Body of pancreas (tissue), 4 donors: ENCODE measurements around the gene NACA2. TPM values are rescaled to one million over a fixed set of nuclear protein-coding genes. Genes with fewer than 3 reads are reported as not detected.
A peak's percentile ranks its signal among the peaks of the same experiment; 100 is the strongest.
"Not testable (repeated sequence)": the region's sequence is repeated elsewhere in the genome, so short reads cannot be mapped to it uniquely, and the experiment has no call there.

Experiments used
- ATAC-seq: fragments of 150-250 bp; one replicate; pipeline ENCODE4 v1.9.1; 2016
- DNase-seq, 4 donors: peaks; one replicate each; pipeline ENCODE4 v3.0.0-alpha.2; 2019
- H3K27ac ChIP-seq, 4 donors: fragments of 200-600 bp; sonication (generic); 1 replicate in 3 of 4; 2 replicates in 1 of 4; pipeline versions ENCODE4 v1.5.1 to v1.6.1; 2016 to 2019; ENCODE audit warnings: mild to moderate bottlenecking in 1 of 4, mixed read lengths in 1 of 4, moderate library complexity in 1 of 4
- H3K27me3 ChIP-seq, 2 donors: fragments of 200-600 bp; sonication (generic); one replicate each; pipeline ENCODE4 v1.6.0; 2016; ENCODE audit warnings: mild to moderate bottlenecking in 1 of 2
- H3K36me3 ChIP-seq, 2 donors: fragments of 200-600 bp; sonication (generic); replicated peaks in 1 of 2; 2 replicates each; pipeline ENCODE4 v1.5.1; 2016; ENCODE audit warnings: low read depth in 2 of 2; ENCODE audit not compliant: insufficient read depth in 1 of 2
- H3K4me1 ChIP-seq: fragments of 200-600 bp; sonication (generic); one replicate; pipeline ENCODE4 v1.6.0; 2016
- H3K4me3 ChIP-seq, 2 donors: fragments of 200-600 bp; sonication (generic); 1 replicate in 1 of 2; 2 replicates in 1 of 2; pipeline ENCODE4 v1.5.1; 2016 to 2019
- H3K9me3 ChIP-seq, 3 donors: fragments of 200-600 bp; sonication (generic); 1 replicate in 2 of 3; 2 replicates in 1 of 3; pipeline ENCODE4 v1.5.1; 2016
- POLR2A ChIP-seq, 3 donors: fragments of 450-650 bp; IDR thresholded peaks; one replicate each; pipeline ENCODE4 v1.6.1; 2016; ENCODE audit warnings: antibody characterized with exemption in 3 of 3, mild to moderate bottlenecking in 2 of 3
- WGBS, 2 donors: methylation state at CpG; one replicate each; pipeline ENCODE4 v1.1.5; 2017; 5-methylcytosine and 5-hydroxymethylcytosine counted together
- intact Hi-C: fragments of 100-400 bp; cut with DNase I; formaldehyde crosslinking; loops from one replicate; pipeline ENCODE4 v1.15.1; 2023
- total RNA-seq, 2 donors: library from RNA; depleted of rRNA; stranded (reverse); fragments of >200 nt; gene quantifications; one replicate each; pipeline ENCODE4 v1.1.0, GENCODE V29; 2016
- TF ChIP-seq, protein P1 (sequence below), 7 experiments: fragments of 450-650 bp in 4 of 7; fragments of 200-600 bp in 3 of 7; sonication (generic) in 3 of 7; IDR thresholded peaks; one replicate each; pipeline ENCODE4 v1.5.1; 2016 to 2019; ENCODE audit warnings: antibody characterized with exemption in 7 of 7

NACA2 gene
- total RNA-seq, 2 donors from 2014 or later, result 1.6 TPM; not detected in 1

DNA sequence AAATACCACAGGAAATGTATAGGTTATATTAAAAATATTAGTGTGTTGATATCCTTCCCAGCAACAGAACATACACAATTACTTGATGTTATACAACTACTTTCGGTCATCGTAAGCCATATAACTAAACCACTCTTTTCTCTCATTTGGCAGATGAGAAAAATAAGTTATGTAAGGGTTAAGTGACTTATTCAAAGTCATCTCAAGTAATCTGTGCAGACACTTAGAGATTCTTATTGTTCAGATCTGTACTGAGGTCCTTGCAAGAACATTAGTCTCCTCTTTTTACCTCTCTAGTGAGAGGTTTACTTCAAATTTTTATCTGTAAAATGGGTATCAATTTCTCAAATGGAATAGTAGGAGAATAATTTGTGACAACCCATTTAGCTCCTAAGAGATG is 15.0 kb downstream of the NACA2 start:
- no peak for ATAC-seq
- no peak for DNase-seq
- no peak for TF ChIP-seq POLR2A (IDR thresholded peaks at IDR 0.05)
- TF ChIP-seq, protein P1, sequence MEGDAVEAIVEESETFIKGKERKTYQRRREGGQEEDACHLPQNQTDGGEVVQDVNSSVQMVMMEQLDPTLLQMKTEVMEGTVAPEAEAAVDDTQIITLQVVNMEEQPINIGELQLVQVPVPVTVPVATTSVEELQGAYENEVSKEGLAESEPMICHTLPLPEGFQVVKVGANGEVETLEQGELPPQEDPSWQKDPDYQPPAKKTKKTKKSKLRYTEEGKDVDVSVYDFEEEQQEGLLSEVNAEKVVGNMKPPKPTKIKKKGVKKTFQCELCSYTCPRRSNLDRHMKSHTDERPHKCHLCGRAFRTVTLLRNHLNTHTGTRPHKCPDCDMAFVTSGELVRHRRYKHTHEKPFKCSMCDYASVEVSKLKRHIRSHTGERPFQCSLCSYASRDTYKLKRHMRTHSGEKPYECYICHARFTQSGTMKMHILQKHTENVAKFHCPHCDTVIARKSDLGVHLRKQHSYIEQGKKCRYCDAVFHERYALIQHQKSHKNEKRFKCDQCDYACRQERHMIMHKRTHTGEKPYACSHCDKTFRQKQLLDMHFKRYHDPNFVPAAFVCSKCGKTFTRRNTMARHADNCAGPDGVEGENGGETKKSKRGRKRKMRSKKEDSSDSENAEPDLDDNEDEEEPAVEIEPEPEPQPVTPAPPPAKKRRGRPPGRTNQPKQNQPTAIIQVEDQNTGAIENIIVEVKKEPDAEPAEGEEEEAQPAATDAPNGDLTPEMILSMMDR (IDR thresholded peaks at IDR 0.05), result no peak
- H3K27me3 ChIP-seq, result no peaks in the 10 kb centered on the region
- H3K4me1 ChIP-seq, result no peaks in the 10 kb centered on the region
- intact Hi-C loops, result no loop called here
- no peak overlapping the region for H3K27ac ChIP-seq
- no peaks in the 10 kb centered on the region for H3K36me3 ChIP-seq
- 92 to 96% methylated on average over 2 of the region's 2 CpGs for WGBS, 2 donors
- no peaks in the 10 kb centered on the region for H3K9me3 ChIP-seq
- no peak overlapping the region for H3K4me3 ChIP-seq

DNA sequence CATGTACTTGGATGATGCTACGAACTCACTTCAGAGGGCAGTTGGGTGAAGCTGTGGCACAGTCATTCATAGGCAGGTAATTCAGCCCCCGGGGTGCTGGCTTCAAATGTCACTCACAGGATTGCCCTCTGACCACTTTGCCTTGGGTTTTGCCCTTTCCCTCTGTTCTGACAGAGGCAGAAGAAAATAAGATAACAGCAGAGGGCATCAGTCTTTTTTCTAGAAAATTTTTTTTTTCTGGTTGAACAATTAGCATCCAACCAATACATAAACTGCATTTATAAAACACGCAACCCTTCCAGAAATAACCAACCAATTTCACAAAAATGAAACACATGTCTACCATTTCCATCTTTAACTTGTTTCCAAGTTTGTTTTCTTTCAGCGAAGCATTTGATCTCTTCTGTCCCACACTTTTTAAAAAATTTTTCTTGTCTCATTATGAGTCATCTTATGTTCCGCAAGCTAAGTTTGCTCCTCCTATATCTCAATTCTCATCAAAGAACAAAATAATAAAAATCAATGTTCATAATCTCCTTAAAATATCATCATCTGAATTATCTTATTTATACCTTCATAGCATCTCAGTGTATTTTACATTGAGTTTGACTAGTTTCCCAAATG is 15.6 kb downstream of the NACA2 start:
- ATAC-seq (no peak), DNase-seq (no peak)
- H3K4me3 ChIP-seq, result no peak overlapping the region
- WGBS, 2 donors, result 73% methylated on average over 5 of the region's 5 CpGs
- no peaks in the 10 kb centered on the region for H3K36me3 ChIP-seq
- intact Hi-C loops, result no loop called here
- no peaks in the 10 kb centered on the region for H3K9me3 ChIP-seq
- no peaks in the 10 kb centered on the region for H3K27me3 ChIP-seq
- TF ChIP-seq, protein P1 (IDR thresholded peaks at IDR 0.05), result no peak
- TF ChIP-seq POLR2A (IDR thresholded peaks at IDR 0.05), result no peak
- no peaks in the 10 kb centered on the region for H3K4me1 ChIP-seq
- H3K27ac ChIP-seq, result no peak overlapping the region

DNA sequence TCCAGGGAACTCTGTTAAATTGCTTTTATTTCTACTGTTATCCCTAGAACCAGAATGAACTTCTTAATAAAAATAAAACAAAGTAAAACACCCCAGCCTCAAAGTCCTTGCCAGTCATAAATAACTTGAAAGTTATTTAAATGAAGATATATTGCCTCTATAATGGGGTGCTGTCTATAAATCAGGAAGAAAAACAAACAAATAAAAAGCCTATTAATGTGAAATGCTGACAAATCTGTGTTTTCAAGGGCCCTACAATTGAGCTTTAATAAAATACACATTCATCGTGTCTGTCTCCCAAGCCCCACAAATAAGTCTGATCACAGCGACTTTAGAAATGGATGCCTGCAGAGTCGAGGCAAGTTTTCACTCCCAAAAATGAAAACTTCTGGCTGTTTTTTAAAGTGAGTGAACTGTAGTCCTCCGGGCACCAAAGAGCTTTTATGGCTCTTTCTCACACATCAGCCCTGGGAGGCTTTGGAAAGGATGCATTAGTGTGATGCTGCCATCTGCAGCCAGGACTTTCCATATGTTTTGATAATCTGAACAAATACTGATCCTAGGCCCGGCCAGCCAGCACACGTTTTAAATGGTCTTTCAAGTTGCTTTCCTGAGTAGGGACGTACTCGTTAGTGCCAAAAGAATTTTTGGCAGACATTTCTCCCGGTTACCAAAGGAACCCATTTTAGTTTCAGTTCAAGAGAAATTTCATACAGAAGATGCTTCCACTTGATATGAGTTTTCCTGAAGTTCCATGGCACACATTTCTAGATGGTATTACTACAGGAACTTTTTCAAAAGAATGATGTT is 16.3 kb downstream of the NACA2 start:
- TF ChIP-seq, protein P1 (IDR thresholded peaks at IDR 0.05), result peak in 1 of 7 experiments; percentile 22
- no peak for TF ChIP-seq POLR2A (IDR thresholded peaks at IDR 0.05)
- no peaks in the 10 kb centered on the region for H3K9me3 ChIP-seq
- ATAC-seq, result no peak
- H3K4me3 ChIP-seq, result no peak overlapping the region
- no peaks in the 10 kb centered on the region for H3K36me3 ChIP-seq
- peak in 3 of 4 donors; percentile 3 to 11 (median 5) for DNase-seq
- H3K27ac ChIP-seq, result no peak overlapping the region
- 20 to 21% methylated on average over 9 of the region's 9 CpGs for WGBS, 2 donors
- no peaks in the 10 kb centered on the region for H3K27me3 ChIP-seq
- no peaks in the 10 kb centered on the region for H3K4me1 ChIP-seq
- intact Hi-C loops, result no loop called here

DNA sequence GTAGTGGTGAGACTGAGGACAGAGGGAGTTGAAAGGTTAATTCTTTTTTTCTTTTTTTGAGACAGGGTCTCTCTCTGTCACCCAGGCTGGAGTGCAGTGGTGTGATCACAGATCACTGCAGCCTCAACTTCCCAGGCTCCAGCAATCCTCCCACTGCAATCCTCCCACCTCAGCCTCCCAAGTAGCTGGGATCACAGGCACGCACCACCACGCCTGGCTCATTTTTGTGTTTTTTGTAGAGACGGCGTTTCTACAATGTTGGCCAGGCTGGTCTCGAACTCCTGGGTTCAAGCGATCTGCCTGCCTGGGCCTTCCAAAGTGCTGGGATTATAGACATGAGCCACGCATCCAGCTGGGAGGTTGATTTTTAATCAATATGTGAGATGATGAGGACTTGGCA is 18.5 kb downstream of the NACA2 start:
- DNase-seq, H3K27ac ChIP-seq, intact Hi-C loops, H3K9me3 ChIP-seq, H3K27me3 ChIP-seq, H3K36me3 ChIP-seq, H3K4me1 ChIP-seq, H3K4me3 ChIP-seq, ATAC-seq: not testable (repeated sequence)
- 91% methylated on average over 7 of the region's 7 CpGs for WGBS, 2 donors

DNA sequence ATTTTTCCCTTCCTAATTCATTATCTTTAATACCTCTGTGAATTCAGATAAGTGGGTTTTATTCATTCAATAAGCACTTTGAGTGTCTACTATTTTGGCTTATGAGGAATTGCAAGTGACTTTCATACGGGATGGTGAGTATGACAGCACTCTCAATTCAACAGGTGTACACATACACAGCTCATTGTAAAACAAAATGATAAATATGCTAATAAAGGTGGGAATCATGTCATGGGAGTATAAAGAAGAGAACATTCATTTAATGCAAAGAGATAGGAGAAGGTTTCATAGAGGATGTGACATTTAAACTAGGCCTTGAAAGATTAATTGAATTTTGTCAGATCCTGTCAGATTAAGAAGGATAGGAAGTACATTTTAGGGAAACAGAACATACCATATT is 19.4 kb downstream of the NACA2 start:
- Histone ChIP-seq H3K9me3 (no peaks in the 10 kb centered on the region), H3K27ac (no peak overlapping the region), H3K4me3 (no peak overlapping the region), H3K27me3 (no peaks in the 10 kb centered on the region), H3K36me3 (no peaks in the 10 kb centered on the region), H3K4me1 (no peaks in the 10 kb centered on the region)
- DNase-seq (no peak), ATAC-seq (no peak)
- intact Hi-C loops, result no loop called here
- 94 to 100% methylated on average over 1 of the region's 1 CpG for WGBS, 2 donors
- TF ChIP-seq POLR2A (IDR thresholded peaks at IDR 0.05), result no peak
- TF ChIP-seq, protein P1 (IDR thresholded peaks at IDR 0.05), result no peak
